ENCODE data around the gene TSPYL6. TPM values are rescaled to one million over a fixed set of nuclear protein-coding genes. Genes with fewer than 3 reads are reported as not detected.
A peak's percentile ranks its signal among the peaks of the same experiment; 100 is the strongest.
"Not testable (repeated sequence)": the region's sequence is repeated elsewhere in the genome, so short reads cannot be mapped to it uniquely, and the experiment has no call there.

TSPYL6 gene
- polyA plus RNA-seq (2013, experiment 1 of 2; ENCODE audit: insufficient read length), result not detected
- not detected for polyA plus RNA-seq (2013, experiment 2 of 2; ENCODE audit: insufficient read length)

GRCh38 chr2:54256091-54256694 is at the start of gene TSPYL6:
Gene TSPYL6 (minus strand): TSS chr2:54256229. CDS start chr2:54256151, 78 bp downstream.
- DNase-seq, result no peak

GRCh38 chr2:54303631-54304030 is 47.6 kb upstream of the TSPYL6 start:
- no peak for DNase-seq

GRCh38 chr2:54298514-54298913 is 42.5 kb upstream of the TSPYL6 start:
- no peak for DNase-seq

- DNase-seq, result no peak
Observed at GRCh38 chr2:54295911-54296310, 39.9 kb upstream of the TSPYL6 start.

DNA sequence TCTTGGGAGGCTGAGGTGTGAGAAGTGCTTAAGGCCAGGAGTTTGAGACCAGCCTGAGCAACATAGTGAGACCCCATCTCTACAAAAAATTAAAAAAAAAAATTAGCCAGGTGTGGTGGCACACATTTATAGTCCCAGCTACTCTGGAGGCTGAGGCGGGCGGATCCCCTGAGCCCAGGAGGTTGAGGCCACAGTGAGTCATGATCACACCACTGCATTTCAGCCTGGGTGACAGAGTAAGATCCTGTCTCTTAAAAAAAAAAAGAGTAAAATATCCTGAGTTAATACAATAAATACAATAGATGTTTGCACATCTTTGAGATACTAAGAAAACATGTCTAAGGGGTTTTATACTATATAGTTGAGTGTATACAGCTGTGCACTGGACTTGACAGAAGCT is 38.6 kb upstream of the TSPYL6 start:
- DNase-seq, result not testable (repeated sequence)

DNA sequence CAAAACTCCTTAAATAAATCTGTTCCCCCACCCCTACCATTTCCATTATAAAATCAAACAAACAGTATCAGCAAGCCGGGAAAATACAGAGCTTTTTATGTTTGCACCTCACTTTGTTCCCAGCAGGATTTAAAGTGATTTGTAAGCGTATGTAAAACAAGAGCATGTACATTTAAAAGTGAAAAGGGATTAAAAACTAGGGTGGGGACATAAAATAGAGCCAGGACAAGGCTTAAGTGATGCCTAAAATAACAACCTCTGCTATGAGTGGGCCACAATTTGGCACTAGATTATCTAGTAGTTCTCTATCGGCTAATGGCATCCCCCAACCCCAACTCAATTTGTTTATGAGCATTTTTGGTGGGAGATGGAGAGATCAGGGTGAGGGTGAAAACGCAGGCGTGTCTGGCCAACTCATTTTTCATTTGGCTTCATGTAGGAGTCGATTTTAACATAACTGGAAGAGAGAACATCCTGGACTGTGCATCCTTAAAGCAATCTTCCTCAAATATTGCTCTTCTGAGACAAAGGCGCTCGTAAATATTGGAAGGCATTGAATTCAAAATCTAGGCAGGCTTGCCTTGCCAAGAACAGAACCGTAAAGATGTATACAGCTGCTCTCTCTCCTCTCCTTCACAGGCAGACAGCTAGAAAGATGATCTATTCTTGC is 34.5 kb upstream of the TSPYL6 start:
- DNase-seq, result no peak

DNA sequence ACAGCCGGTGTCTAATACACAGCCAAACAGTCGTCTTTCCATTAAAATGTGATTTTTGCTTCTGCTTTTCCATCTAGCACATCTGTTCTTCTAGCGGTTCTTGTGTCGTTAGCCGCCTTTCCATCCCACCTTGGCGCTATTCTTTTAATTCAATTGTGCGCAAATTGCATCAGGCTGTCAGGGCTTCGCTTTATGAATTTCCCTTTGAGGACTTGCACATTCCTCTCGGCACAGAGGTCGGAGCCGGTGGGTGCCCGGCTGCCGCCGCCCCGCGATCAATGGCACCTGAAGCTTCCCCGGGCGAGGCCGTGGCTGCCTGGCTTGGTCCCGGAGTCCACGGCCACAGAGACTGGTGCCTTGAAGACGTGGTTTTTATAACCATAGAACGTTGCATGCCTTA is 33.9 kb upstream of the TSPYL6 start:
- DNase-seq, result no peak

GRCh38 chr2:54287532-54287931 is 31.5 kb upstream of the TSPYL6 start:
- DNase-seq, result no peak

DNA sequence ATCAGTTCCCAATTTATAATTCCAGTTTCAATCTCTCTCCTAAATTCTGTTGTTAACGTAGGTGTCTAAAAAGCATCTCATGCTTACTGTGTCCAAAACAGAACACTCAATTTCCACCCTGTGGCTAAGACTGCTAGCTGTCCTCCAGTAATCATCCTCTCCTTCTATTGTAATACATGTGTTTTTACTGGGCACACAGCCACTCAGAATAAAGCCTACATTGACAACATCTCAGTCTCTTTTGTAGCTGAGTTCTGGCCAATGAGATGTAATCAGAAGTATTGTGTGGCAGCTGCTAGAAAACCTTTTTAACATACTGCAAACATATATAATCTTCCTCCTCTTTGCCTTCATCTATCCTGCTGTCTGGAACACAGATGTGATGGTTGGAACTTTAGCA is 29.4 kb upstream of the TSPYL6 start:
- DNase-seq, result no peak

- no peak for DNase-seq
Observed at GRCh38 chr2:54284826-54285225, 28.8 kb upstream of the TSPYL6 start.

- no peak for DNase-seq
Observed at GRCh38 chr2:54279385-54279784, 23.4 kb upstream of the TSPYL6 start.

- no peak for DNase-seq
Observed at GRCh38 chr2:54275541-54275940, 19.5 kb upstream of the TSPYL6 start.

DNA sequence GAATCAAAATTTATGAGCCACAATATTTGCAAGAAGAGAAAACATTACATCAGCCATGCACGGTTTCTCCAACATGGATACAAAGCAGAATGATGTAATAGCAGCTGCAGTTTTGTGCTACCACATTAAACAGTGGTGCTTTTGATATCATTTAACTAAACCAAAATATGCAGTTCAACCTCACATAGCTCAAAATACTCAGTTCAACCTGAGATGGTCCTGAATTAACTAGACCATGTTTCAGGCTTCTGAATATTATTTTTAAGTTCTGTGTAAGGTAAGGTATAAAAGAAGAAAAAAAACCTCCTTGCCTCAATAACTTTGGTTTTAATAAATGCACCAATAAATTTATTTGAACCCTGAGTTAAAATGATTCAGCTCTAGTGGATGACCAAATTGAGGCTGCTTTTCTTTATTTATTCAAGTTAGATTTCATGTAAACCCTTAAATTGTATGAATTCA is 18.8 kb upstream of the TSPYL6 start:
- peak; percentile 88 for DNase-seq

DNA sequence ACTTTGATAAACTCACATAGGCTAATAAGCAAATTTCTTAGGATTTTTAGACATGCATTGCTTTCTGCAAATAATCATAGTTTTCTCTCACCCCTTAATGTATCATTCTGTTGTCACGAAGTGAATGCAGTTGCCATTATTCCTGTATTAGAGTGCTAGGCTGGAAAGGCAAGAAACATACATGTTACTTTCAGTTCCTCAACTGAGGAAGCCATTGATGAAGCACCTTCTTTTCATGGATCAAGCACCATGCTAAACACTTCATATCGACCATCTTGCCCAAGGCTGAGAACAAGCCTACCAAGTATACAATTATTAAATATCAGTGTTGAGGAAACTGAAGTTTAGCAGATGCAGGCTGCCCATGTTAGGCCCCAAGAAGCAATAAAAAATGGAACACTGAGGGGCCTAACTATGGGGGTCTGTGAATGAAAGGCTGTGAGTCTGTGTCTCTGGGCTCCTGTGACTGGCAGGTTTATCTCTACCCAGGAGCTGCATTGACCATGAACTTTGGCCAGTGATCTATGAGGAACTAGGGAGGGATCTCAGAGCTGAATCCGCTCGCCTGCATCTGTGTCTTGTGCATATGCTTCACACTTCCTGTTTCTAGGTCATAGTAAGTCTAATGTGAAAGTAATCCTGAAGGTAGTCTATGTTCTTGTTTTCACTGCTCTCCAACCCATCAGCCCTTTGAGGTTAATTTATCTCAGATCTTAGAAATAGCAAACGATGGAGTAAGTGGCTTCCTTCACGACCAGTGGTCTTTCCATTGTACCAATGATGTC is 16.0 kb upstream of the TSPYL6 start:
- no peak for DNase-seq

DNA sequence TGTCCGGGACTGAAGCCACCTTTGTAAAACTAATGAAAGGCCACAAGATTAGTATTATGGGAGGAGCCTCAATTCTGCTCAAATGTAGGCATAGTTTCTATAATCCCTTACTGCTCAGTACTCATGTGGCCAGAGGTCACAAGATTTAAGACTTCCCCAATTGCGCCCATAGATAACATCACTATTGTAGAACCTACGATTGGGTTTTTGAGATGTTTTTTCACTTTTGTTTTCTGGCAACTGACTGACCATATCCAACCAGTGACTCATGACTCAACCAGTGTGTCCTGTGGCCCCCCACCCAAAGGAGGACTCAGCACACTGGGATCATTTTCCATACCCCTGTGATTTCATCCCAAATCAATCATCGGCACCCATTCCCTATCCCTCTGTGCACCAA is 15.2 kb upstream of the TSPYL6 start:
- DNase-seq, result no peak

GRCh38 chr2:54267577-54267976 is 11.5 kb upstream of the TSPYL6 start:
- DNase-seq, result no peak

GRCh38 chr2:54265081-54265480 is 9.1 kb upstream of the TSPYL6 start:
- not testable (repeated sequence) for DNase-seq

GRCh38 chr2:54262015-54262765 is 6.2 kb upstream of the TSPYL6 start:
- DNase-seq, result no peak

GRCh38 chr2:54261537-54261936 is 5.5 kb upstream of the TSPYL6 start:
- DNase-seq, result peak; percentile 35

DNA sequence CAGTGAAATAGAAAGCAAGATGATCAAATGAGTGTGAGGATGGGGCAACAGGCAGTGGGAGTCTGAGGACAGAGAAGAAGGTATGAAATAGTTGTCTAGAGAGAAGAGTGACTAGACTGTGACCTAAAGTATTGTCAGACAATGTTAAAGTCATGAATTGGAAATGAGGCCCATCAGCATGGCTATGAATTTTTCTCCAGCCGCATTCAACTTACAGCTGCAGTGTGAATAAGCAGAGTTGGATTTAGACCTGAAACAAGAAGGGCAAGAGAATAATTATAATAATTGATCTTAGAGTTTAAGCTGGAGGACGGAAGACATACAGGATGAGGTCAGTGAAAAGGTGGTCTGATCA is 4.2 kb upstream of the TSPYL6 start:
- no peak for DNase-seq

GRCh38 chr2:54259413-54260240 is 3.6 kb upstream of the TSPYL6 start:
- no peak for DNase-seq

DNA sequence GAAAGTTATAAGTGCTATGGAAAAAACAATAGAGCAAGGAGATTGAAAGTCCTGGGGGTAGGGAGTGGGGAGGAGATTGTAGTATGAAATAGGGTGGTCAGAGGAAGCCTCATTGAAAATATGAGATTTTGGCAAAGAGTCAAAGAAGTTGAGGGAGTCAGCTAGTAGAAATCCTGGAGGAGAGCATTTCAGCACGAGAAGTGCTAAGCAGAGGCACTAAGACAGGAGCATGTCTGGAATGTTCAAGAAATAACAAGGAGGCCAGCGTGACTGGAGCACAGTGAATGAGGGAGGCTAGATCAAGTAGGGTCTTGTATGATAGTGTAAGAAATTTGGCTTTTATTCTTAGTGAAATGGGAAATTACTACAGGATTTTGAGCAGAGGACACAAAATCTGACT is 2.1 kb upstream of the TSPYL6 start:
- peak; percentile 89 for DNase-seq
